GM21447 (cell line): ENCODE results near the gene PMF1.
A peak's percentile ranks its signal among the peaks of the same experiment; 100 is the strongest.

Experiments used
- ATAC-seq: cut with Tn5 transposase; IDR thresholded peaks from one replicate; pipeline ENCODE4 v1.9.1; 2021; ENCODE audit not compliant: unreplicated experiment

Gene PMF1

GRCh38 chr1:156262461-156263287 is 49.9 kb downstream of the PMF1 start:
- no peak for ATAC-seq

GRCh38 chr1:156263288-156263655 is 50.5 kb downstream of the PMF1 start:
- no peak for ATAC-seq

GRCh38 chr1:156266051-156266450 is 53.2 kb downstream of the PMF1 start:
- no peak for ATAC-seq

- no peak for ATAC-seq
Observed at GRCh38 chr1:156268336-156268735, 55.5 kb downstream of the PMF1 start.

- no peak for ATAC-seq
Observed at GRCh38 chr1:156270314-156270713, 57.5 kb downstream of the PMF1 start.

- ATAC-seq, result no peak
Observed at GRCh38 chr1:156276532-156276931, 63.7 kb downstream of the PMF1 start.

GRCh38 chr1:156276966-156277381 is 64.2 kb downstream of the PMF1 start:
- no peak for ATAC-seq

- ATAC-seq, result no peak
Observed at GRCh38 chr1:156279837-156280236, 67.0 kb downstream of the PMF1 start.

GRCh38 chr1:156281281-156281680 is 68.5 kb downstream of the PMF1 start:
- ATAC-seq, result peak; percentile 54

GRCh38 chr1:156281693-156282478 is 69.1 kb downstream of the PMF1 start:
- ATAC-seq, result no peak

- ATAC-seq, result peak; percentile 70
Observed at GRCh38 chr1:156282479-156283222, 69.8 kb downstream of the PMF1 start, which contains the start of gene SMG5. TSS of gene SMG5 (minus strand) at chr1:156282825. CDS start at chr1:156282680, 145 bp downstream.

GRCh38 chr1:156283521-156283920 is 70.7 kb downstream of the PMF1 start:
- no peak for ATAC-seq

- no peak for ATAC-seq
Observed at GRCh38 chr1:156284112-156284511, 71.3 kb downstream of the PMF1 start, which contains the start of gene TMEM79. TSS of gene TMEM79 (plus strand) at chr1:156284325. CDS start at chr1:156285227, 902 bp downstream.

- ATAC-seq, result no peak
Observed at GRCh38 chr1:156284757-156285156, 72.0 kb downstream of the PMF1 start.

GRCh38 chr1:156285437-156285836 is 72.6 kb downstream of the PMF1 start:
- ATAC-seq, result no peak

- no peak for ATAC-seq
Observed at GRCh38 chr1:156286061-156286460, 73.3 kb downstream of the PMF1 start.
